ENCODE data around the gene OAF.

The OAF gene

GRCh38 chr11:120192831-120193625, 17.8 kb upstream of the OAF start:
- ATAC-seq (ENCODE audit: insufficient read depth, low read depth), result no peak
- no peaks in the 10 kb centered on the region for H3K79me2 ChIP-seq (ENCODE audit: insufficient read depth, low read length)
- TF ChIP-seq CTCF (IDR thresholded peaks at IDR 0.05; ENCODE audit: borderline replicate concordance, extremely low read depth, low read length, poor library complexity, severe bottlenecking), result no peak
- TF ChIP-seq EZH2 (IDR thresholded peaks at IDR 0.05; ENCODE audit: borderline replicate concordance, low read depth, low read length, severe bottlenecking), result no peak
- peaks cover 44% of the 10 kb centered on the region for H3K27me3 ChIP-seq (ENCODE audit: insufficient read depth, low read length, poor library complexity)
- no peak overlapping the region for H3K27ac ChIP-seq (ENCODE audit: low read length)
- no peak overlapping the region for H3K4me2 ChIP-seq (ENCODE audit: insufficient read depth, low read length)
- H3K4me3 ChIP-seq (ENCODE audit: low read depth in 1 of 2, low read length in 2 of 2), result no peak overlapping the region
- DNase-seq, result no peak
- peaks cover 5% of the 10 kb centered on the region; the same call in 1 of the 2 replicates for H4K20me1 ChIP-seq (ENCODE audit: insufficient read depth, low read length)
- no peaks in the 10 kb centered on the region for H3K4me1 ChIP-seq (ENCODE audit: insufficient read depth, low read length)
- no peak overlapping the region for H2AFZ ChIP-seq (ENCODE audit: low read depth, low read length)
- no peaks in the 10 kb centered on the region for H3K9me3 ChIP-seq (ENCODE audit: insufficient read depth, low read length, severe bottlenecking)
- H3K9ac ChIP-seq (ENCODE audit: low read depth, low read length), result no peak overlapping the region
- H3K36me3 ChIP-seq (ENCODE audit: insufficient read depth, low read length), result no peaks in the 10 kb centered on the region

GRCh38 chr11:120194166-120194565, 16.7 kb upstream of the OAF start:
- Histone ChIP-seq H3K36me3 (ENCODE audit: insufficient read depth, low read length) (no peaks in the 10 kb centered on the region), H3K27me3 (ENCODE audit: insufficient read depth, low read length, poor library complexity) (peaks cover 41% of the 10 kb centered on the region), H4K20me1 (ENCODE audit: insufficient read depth, low read length) (peaks cover 5% of the 10 kb centered on the region; the same call in 1 of the 2 replicates), H3K4me3 (ENCODE audit: low read depth in 1 of 2, low read length in 2 of 2) (no peak overlapping the region), H2AFZ (ENCODE audit: low read depth, low read length) (no peak overlapping the region), H3K79me2 (ENCODE audit: insufficient read depth, low read length) (no peaks in the 10 kb centered on the region), H3K27ac (ENCODE audit: low read length) (no peak overlapping the region), H3K4me2 (ENCODE audit: insufficient read depth, low read length) (no peak overlapping the region), H3K9me3 (ENCODE audit: insufficient read depth, low read length, severe bottlenecking) (no peaks in the 10 kb centered on the region), H3K9ac (ENCODE audit: low read depth, low read length) (no peak overlapping the region), H3K4me1 (ENCODE audit: insufficient read depth, low read length) (no peaks in the 10 kb centered on the region)
- no peak for DNase-seq
- no peak for ATAC-seq (ENCODE audit: insufficient read depth, low read depth)
- no peak for TF ChIP-seq CTCF (IDR thresholded peaks at IDR 0.05; ENCODE audit: borderline replicate concordance, extremely low read depth, low read length, poor library complexity, severe bottlenecking)
- TF ChIP-seq EZH2 (IDR thresholded peaks at IDR 0.05; ENCODE audit: borderline replicate concordance, low read depth, low read length, severe bottlenecking), result no peak

GRCh38 chr11:120195601-120196320, 15.1 kb upstream of the OAF start:
- DNase-seq, result no peak
- peaks cover 3% of the 10 kb centered on the region; the same call in 1 of the 2 replicates for H4K20me1 ChIP-seq (ENCODE audit: insufficient read depth, low read length)
- H3K27me3 ChIP-seq (ENCODE audit: insufficient read depth, low read length, poor library complexity), result peaks cover 38% of the 10 kb centered on the region
- H3K79me2 ChIP-seq (ENCODE audit: insufficient read depth, low read length), result no peaks in the 10 kb centered on the region
- no peak for TF ChIP-seq EZH2 (IDR thresholded peaks at IDR 0.05; ENCODE audit: borderline replicate concordance, low read depth, low read length, severe bottlenecking)
- TF ChIP-seq CTCF (IDR thresholded peaks at IDR 0.05; ENCODE audit: borderline replicate concordance, extremely low read depth, low read length, poor library complexity, severe bottlenecking), result no peak
- ATAC-seq (ENCODE audit: insufficient read depth, low read depth), result no peak
- H3K4me3 ChIP-seq (ENCODE audit: low read depth in 1 of 2, low read length in 2 of 2), result no peak overlapping the region
- H3K36me3 ChIP-seq (ENCODE audit: insufficient read depth, low read length), result no peaks in the 10 kb centered on the region
- no peaks in the 10 kb centered on the region for H3K9me3 ChIP-seq (ENCODE audit: insufficient read depth, low read length, severe bottlenecking)
- no peak overlapping the region for H2AFZ ChIP-seq (ENCODE audit: low read depth, low read length)
- no peak overlapping the region for H3K27ac ChIP-seq (ENCODE audit: low read length)
- H3K9ac ChIP-seq (ENCODE audit: low read depth, low read length), result no peak overlapping the region
- H3K4me2 ChIP-seq (ENCODE audit: insufficient read depth, low read length), result no peak overlapping the region
- no peaks in the 10 kb centered on the region for H3K4me1 ChIP-seq (ENCODE audit: insufficient read depth, low read length)

Data from DND-41 (cell line).